ENCODE measurements around the gene GCK.

The GCK gene

DNA sequence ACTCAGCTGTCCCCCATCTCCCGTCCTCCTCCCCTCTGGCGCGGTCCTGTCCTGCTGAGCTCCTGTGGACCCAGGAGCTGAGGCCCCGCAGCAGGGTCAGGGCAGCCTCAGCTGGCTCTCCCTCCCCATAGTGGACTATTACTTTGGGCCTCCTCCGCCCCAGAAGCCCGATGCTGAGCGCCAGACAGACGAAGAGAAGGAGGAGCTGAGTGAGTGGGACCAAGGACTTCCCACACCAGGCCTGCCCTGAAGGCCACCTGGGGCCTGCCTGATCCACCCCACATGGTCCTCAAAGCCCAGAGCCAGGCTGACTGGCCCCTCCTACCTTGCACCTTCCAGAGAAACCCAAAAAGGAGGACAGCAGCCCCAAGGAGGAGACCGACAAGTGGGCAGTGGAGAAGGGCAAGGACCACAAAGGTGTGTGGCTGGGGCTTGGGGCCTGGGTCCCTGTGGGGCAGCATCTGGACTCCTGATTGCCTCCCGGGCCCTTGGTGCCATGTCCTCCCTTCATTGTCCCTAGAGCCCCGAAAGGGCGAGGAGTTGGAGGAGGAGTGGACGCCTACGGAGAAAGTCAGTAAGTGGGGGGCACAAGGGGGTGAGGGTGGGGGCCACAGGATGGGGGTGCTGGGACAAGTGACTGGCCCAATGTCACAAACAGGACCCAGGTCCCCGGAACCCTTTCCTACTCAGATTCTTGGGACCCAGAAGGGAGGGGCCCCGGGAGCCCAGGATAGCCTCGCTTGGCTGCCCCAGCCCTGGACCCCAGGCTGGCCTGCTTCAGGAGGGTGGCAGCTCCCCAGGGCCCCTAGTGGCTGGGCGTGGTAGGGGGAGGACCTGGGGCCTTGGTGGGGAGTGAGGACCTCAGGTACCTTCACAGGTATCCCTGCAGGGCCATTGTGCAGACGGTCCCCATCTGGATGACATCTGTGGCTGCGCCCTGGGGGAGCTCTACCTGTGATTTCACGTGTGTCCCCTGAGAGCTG, 80.2 kb downstream of the GCK start:
- in situ Hi-C loops (cut with MboI; ENCODE audit: low sequenced_read_pairs), result no loop called here

DNA sequence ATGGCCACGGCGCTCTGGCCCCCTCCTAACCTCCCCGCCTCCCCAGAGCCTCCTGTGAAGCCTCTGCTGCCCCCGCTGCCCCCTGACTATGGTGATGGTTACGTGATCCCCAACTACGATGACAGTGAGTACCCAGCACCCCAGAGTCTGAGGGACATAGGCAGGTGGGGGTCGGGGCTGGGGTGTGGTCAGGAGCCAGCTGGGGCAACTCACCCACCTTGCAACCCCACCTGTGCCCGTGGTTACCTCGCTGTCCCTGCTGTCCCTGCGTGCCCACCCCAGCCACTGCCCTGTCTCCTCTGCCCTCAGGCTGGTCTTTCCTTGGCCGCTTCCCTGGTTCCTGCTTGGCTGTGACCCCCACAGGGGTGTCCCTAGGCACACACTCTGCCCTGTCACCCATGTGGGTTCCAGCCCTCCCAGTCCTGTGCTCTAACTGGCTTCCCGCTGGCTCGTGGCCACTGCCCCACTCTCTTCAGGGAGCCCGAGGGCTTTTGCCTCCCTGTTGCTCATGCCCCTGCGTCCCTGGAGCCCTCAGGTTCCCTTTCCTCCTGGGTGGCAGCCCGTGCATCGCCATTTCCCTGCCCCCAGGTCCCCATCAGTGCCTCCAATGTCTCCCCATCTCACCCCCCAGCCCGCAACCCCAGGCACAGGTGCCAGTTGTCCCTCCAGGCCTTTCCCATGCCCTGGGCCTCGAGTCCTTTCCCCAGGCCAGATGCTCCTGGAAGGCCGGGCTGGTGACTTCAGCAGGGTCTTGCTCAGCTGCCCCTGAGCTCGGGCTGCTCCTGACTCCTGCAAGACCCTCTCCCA, 81.1 kb downstream of the GCK start:
- in situ Hi-C loops (cut with MboI; ENCODE audit: low sequenced_read_pairs), result no loop called here

DNA sequence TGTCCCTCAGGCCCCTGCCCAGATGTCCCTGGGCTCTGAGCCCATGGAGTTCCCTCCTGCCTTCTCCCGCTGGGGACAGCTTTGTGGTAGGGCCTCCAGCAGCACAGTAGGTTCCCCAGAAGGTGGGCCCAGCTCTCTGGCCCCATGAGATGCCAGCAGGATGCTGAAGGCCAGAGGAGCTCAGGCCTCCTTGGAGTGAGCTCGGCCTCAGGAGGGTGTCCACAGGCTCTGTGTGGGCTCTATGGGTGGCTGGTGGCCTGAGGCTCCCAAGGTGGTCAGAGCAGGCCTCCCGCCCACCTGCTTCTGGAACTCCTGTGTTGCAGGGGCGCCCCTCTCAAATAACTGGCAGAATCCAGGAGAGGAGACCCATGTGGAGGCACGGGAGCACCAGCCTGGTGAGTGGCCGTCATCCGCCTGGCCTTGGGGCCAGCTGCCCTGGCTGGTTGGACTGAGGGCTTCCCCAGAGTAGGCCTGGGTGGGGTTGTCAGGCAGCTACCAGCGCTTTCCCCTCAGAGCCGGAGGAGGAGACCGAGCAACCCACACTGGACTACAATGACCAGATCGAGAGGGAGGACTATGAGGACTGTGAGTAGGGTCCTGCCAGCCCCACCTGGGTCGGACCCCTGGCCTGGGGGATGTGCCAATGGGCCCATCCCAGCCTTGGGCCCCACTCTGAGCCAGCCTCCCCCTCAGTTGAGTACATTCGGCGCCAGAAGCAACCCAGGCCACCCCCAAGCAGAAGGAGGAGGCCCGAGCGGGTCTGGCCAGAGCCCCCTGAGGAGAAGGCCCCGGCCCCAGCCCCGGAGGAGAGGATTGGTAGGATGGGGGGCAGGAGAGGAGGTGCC, 81.9 kb downstream of the GCK start:
- in situ Hi-C loops (cut with MboI; ENCODE audit: low sequenced_read_pairs), result no loop called here

DNA sequence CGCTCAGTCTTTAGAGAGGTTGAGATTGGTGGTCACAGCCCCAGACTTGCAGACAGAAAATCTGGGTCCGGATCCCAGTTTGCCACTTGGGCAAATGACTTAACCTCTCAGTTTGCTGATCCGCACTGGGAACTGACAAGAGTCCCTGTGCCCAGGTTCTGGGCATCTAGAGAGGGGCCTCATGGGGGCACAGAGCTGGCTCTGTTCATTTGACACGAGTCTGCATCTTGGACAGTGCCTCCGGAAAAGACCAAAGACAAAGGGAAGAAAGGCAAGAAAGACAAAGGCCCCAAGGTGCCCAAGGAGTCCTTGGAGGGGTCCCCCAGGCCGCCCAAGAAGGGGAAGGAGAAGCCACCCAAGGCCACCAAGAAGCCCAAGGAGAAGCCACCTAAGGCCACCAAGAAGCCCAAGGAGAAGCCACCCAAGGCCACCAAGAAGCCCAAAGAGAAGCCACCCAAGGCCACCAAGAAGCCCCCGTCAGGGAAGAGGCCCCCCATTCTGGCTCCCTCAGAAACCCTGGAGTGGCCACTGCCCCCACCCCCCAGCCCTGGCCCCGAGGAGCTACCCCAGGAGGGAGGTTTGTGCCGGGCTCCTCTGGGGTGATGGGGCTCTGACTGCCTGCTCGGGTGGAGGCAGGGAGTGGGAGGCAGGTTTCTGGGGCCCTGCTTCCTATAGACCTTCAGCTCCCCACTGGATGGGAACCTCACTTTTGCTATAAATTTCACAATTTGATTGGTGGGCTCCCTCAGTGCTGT, 82.8 kb downstream of the GCK start:
- in situ Hi-C loops (cut with MboI; ENCODE audit: low sequenced_read_pairs), result no loop called here

DNA sequence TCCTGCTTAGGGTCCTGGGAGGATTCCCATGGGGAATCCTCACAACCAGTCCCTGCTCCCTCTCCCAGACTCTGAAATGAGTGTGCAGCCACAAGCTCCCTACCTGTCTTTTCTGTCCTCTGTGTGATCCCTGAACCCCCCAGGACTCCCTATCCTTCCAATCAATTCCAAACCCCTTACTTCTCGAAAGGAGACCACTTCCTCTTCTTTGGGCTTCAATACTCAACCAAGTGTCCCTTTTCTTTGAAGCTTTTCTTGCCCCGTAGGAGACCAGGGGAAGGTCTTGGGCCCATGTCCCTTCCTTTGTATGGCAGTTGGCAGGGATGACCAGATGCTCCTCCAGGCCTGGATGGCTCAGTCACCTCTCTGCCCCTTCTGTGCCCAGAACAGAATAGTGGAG, 83.4 kb downstream of the GCK start:
- in situ Hi-C loops (cut with MboI; ENCODE audit: low sequenced_read_pairs), result no loop called here

DNA sequence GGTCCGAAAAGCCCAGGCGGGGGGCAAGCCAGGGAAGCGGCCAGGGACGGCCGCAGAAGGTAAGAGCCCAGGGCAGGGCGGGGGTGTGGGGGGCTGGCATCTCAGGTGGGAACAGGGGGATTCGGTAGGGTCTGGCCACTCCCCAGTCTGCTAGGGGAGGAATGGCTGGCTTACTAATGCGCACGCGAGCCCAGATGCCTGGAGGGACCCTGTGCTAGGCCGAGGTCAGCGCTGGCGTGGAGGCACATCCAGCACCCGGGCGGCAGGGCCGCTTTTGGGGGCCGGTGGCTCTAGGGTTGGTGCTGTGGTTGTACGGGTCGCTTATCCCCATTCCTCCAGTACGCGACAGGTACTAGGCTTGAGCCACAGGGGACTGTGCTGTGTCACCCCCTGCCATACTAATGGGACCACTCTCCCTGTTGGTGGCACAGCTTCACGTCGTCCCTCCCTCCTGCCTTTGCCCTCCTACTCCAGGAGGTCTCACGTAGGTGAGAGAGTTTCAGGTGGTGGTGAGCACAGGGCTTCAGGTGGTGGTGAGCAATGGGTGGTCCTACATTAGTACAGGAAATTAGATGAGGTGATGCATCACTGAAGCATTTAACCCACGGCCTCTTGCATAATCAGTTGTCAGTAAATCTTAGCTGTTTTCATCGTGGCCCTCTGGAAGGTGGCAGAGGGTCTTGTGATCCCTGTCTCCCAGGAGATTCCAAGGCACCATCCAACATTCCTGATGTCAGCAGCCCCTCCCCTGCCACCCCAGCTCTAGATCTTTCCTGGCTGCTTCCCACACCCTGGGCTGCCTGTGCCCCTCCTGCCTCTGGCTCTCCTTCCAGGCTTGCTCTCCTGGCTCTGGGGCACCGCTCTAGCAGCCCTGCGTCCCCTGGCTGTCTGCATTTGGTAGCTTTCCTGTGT, 84.1 kb downstream of the GCK start:
- in situ Hi-C loops (cut with MboI; ENCODE audit: low sequenced_read_pairs), result no loop called here

DNA sequence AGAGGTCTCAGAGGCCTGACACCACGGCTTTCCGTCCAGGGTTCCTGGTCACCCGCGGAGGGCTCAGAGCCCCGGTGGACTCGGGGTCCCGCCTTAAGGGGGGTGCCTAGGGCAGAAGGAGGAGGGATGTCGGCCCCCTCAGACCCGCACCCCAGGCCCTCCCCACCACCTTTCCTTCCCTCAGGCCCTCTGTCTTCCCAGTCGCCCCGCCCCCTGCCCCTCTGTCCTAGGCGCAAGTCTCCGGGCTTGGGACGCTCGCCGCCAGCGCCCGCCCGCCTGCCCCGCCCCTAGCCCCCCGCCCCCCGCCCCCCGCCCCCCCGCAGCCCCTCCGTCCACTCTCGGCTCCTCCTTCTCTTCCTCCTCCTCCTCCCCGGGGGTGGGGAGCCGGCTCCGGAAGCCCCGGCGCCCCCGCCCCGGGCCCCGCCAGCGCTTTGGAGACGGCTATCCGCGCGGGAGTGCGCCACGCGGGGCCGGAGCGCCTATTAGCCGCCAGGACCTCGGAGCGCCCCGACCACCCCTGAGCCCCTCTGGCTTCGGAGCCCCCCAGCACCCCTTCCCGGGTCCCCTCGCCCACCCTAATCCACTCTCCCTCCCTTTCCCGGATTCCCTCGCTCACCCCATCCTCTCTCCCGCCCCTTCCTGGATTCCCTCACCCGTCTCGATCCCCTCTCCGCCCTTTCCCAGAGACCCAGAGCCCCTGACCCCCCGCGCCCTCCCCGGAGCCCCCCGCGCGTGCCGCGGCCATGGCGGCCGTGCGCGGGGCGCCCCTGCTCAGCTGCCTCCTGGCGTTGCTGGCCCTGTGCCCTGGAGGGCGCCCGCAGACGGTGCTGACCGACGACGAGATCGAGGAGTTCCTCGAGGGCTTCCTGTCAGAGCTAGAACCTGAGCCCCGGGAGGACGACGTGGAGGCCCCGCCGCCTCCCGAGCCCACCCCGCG, 85.0 kb downstream of the GCK start, which contains the start of gene AEBP1:
Gene AEBP1 (plus strand): TSS at position 423 of the 937 bp plus-strand sequence. CDS start 321 bp downstream, at position 744.
- in situ Hi-C loops (cut with MboI; ENCODE audit: low sequenced_read_pairs), result no loop called here

DNA sequence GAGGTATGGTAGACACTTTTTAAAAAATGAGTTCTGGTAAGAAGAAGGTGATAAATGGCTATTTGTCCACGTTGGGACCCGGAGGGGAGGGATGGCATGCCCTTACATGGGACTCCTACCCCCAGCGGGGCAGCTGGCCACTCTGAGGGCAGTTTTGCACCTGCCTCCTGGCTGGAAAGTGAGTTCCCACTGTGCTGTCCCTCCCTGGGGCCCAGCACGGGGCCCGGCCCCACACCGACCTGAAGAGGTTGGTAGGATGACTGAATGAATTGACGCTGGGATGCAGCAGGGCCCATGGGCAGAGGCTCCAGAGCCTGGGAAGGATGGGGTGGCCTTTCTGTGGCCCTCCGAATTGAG, 85.7 kb downstream of the GCK start:
- in situ Hi-C loops (cut with MboI; ENCODE audit: low sequenced_read_pairs), result no loop called here

DNA sequence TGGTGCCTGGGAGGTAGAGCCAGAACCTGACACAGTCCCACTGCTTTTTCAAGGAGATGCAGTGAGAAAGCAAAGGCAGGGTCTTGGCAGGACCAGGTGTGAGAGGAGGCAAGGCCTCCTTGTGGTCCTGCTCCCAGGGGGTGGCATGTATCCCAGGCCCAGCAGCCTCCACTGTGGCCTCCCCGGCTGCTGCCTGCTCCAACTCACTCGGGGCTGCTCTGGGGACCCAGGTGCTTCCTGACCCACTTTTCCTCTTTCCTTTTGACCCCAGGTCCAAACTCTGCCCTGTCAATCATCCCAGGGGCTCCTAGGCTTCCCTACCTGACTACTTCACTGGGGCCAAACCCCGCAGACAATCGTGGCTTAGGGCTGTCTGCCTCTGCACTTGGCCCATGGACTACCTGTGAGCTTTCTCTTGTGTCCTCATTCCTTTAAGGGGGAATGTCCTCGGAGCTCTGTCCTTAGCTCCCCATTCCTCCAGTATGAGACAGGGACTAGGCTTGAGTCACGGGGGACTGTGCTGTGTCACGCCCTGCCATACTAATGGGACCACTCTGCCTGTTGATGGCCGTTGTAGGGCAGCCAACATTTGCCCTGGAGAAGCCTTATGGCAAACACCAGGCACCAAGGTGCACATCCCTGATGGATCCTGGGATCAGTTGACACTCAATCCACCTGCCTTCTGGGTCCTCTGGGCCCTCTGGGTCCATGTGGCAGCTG, 86.2 kb downstream of the GCK start:
- in situ Hi-C loops (cut with MboI; ENCODE audit: low sequenced_read_pairs), result no loop called here

DNA sequence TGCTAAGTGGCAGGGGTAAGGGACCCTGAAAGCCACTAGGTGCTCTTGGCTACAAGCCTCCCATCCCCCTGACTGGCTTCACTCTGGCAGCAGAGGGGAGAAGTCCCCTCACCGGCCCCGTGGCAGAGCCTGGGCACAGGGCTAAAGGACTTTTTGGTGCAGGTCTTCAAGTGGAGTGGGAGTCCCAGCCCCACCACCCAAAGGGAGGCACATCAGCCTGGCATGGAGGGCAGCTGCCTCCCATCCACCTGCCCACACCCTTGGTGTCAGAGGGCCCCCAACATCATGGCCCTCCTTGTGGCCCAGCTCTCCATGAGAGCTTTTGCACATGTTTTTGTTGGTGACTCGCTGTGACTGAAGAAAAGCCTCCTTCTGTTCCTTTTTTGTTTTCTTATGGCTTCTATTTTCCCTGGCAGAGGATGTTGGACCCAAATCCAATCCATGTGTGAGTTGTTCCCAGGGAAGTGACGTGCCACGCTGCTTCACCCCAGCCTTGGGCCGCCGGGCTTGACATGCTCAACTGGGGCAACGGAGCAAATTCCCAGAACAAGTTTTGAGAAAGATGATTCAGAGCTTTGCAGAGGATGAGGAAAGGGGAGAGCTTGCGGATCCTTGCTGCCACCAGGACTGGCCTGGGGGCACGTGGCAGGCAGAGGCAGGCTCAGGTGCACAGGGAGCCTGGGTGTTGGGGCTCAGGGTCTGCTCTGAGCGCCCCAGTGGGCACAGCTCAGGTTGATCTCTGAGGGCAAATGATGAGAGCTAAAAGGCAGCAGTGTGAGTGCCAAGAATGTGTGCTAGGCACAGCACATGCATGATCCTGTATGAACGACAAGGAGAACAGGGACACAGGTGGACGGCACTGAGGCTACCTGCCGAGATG, 87.0 kb downstream of the GCK start:
- in situ Hi-C loops (cut with MboI; ENCODE audit: low sequenced_read_pairs), result no loop called here

DNA sequence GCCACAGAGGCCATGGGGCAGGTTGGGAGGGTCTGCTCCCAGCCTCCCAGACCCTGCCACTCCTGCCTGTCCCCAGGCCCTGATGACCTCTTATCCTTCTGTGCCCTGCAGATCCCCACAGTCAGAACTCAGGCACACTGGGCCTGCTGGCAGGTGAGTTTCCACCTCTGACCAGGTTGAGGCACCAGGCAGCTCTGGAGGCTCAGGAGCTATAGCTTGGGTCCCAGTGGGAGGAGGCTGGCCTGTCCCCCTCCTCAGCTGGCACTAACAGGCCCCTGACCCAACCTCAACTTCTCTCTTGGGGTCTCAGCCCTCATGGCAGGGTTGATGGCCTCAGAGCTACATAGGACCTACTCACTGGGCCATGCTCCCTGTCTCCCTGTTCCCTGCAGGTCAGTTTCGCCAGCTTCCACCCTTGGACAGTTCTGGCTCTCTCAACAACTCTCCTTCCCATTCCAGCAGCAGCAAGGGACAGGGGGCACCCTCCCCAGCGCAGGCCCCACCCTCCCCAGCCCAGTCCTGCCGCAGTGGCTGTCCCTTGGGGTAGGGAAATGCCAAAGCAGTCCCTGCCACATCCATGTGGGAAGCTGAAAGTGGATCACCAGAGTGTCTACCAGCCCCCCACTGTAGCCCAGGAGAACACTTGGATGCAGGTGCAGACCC, 87.8 kb downstream of the GCK start:
- in situ Hi-C loops (cut with MboI; ENCODE audit: low sequenced_read_pairs), result no loop called here

DNA sequence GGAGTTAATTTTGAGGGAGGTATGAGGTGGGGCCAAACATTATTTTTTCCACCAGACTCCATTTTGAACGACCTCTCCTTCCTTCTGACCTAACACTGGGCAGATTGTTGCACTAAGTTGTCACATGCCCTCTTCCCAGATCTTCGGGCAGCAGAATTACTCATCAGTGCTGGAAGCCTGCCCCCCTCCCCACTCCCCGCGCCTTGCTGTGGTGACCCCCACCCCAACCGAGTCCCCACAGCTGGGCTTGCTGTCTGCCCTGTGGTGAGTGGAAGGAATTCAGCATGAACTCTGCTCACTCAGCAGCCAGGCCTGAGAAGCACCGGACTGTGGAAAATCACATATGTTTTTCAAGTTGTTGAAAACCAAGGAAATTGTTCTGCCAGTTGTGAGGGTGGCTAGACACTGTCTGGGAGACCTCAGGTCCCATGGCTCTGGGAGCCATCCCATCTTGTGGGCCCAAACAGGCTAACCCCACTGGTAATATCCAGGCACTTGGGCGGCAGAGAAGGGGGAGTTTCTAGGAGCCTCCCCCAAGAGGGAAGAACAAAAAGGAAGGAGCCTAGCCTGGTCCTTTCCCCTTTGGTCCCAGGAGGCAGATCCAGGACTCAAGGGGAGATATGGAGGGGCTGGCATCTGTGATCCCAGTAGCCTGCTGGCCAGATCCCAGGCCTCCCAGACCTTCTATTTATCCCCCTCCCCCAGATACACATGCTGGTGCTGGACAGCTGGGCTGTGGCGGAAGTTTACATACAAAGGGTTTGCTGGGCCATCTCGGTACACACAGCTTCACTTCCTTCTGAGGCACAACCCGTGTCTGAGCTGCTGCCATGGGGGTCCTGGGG, 88.6 kb downstream of the GCK start:
- in situ Hi-C loops (cut with MboI; ENCODE audit: low sequenced_read_pairs), result no loop called here

DNA sequence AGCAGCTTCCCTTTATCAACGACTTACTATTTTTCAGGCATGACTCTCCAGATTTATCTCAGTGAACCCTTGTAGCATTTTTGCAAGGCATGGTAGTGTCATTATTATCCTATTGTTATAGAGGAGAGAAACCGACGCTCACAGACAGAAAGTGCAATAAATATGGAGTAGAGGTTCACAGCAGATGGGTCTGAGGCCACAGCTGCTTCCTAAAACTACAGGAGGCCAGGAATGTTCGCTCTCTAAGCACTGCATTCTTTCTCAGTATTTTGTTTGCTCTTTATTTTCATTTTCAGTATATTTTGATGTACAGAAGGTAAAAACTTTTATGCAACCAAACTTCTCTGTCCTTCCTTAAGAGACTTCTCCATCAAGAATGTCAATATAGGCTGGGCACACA, 89.6 kb downstream of the GCK start:
- in situ Hi-C loops (cut with MboI; ENCODE audit: low sequenced_read_pairs), result no loop called here

DNA sequence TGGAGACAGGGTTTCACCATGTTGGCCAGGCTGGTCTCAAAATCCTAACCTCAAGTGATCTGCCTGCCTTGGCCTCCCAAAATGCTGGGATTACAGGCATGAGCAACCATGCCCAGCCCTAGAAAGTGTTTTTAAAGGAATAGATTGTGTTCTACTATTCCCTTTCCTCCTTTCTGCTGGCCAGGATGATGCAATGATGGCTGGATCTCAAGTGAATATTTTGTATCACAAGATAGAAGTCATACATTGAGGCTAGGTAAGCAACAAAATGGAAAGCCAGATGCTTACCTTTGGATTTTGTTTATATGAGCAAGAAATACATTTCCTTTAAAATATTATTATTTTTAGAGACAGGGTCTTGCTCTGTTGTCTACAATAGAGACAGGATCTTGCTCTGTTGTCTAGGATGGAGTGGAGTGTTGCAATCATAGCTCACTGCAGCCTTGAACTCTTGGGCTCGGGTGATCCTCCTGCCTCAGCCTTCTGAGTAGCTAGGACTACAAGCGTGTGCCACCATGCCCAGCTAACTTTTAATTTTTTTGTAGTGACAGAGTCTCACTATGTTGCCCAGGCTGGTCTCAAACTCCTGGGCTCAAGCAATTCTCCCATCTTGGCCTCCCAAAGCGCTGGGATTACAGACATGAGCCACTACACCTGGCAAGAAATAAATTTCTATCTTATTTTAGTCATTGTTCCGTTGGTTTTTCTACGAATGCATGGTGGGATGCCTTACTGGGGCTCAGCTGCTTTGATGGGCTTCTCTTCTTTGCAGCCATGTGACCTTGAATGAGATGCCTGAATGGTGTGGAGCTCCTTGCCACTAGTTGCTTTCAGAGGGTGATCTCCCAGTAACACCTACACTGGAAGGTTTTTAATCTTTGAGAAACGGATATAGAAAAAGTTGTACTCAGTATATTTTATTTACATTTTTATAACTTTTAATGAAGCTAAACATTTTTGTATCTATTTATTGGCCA, 90.9 kb downstream of the GCK start:
- in situ Hi-C loops (cut with MboI; ENCODE audit: low sequenced_read_pairs), result no loop called here
